Astrocyte (in vitro differentiated cells and primary cell): ENCODE results near the gene BBS9. TPM values are rescaled to one million over a fixed set of nuclear protein-coding genes. Genes with fewer than 3 reads are reported as not detected.
"Not testable (repeated sequence)": the region's sequence is repeated elsewhere in the genome, so short reads cannot be mapped to it uniquely, and the experiment has no call there.

Experiments
- DNase-seq: peaks from one replicate; pipeline ENCODE4 v3.0.0-alpha.2; 2010; ENCODE audit warnings: low read depth
- FAIRE-seq: peaks from 2 replicates; lab custom pipeline; 2011; peaks lifted over from hg19 to GRCh38; lab: Jason Lieb, UNC
- H2AFZ ChIP-seq: 2 replicates; pipeline ENCODE4 v1.6.0; 2012; ENCODE audit warnings: low read depth, low read length, inconsistent platforms
- H3K27ac ChIP-seq: 2 replicates; pipeline ENCODE4 v1.5.1; 2011; ENCODE audit warnings: low read depth, low read length, inconsistent platforms
- H3K27me3 ChIP-seq: 2 replicates; pipeline ENCODE4 v1.6.0; 2011; ENCODE audit warnings: low read length, inconsistent platforms; ENCODE audit not compliant: insufficient read depth
- H3K36me3 ChIP-seq: 2 replicates; pipeline ENCODE4 v1.5.1; 2011; ENCODE audit warnings: low read length, inconsistent platforms; ENCODE audit not compliant: insufficient read depth
- H3K4me1 ChIP-seq: 2 replicates; pipeline ENCODE4 v1.5.1; 2011; ENCODE audit warnings: low read length, inconsistent platforms; ENCODE audit not compliant: insufficient read depth
- H3K4me2 ChIP-seq: 2 replicates; pipeline ENCODE4 v1.6.0; 2012; ENCODE audit warnings: low read length, inconsistent platforms
- H3K4me3 ChIP-seq: 2 replicates; pipeline ENCODE4 v1.5.1; 2011; ENCODE audit warnings: low read depth, mild to moderate bottlenecking, low read length, inconsistent platforms; ENCODE audit not compliant: insufficient read depth
- H3K79me2 ChIP-seq: 2 replicates; pipeline ENCODE4 v1.6.0; 2012; ENCODE audit warnings: mild to moderate bottlenecking, low read length, inconsistent platforms; ENCODE audit not compliant: insufficient read depth
- H3K9ac ChIP-seq: 2 replicates; pipeline ENCODE4 v1.6.0; 2012; ENCODE audit warnings: mild to moderate bottlenecking, low read length, inconsistent platforms
- H3K9me3 ChIP-seq: 2 replicates; pipeline ENCODE4 v1.5.1; 2012; ENCODE audit warnings: low read depth, mild to moderate bottlenecking, low read length, inconsistent platforms; ENCODE audit not compliant: insufficient read depth
- H4K20me1 ChIP-seq: 2 replicates; pipeline ENCODE4 v1.6.0; 2012; ENCODE audit warnings: low read length, inconsistent platforms; ENCODE audit not compliant: insufficient read depth
- H3K27ac Mint-ChIP-seq: one replicate; pipeline ENCODE4 v1.8.0; 2021; ENCODE audit warnings: mild to moderate bottlenecking, mixed read lengths; ENCODE audit not compliant: unreplicated experiment
- H3K27me3 Mint-ChIP-seq: one replicate; pipeline ENCODE4 v1.8.0; 2021; ENCODE audit warnings: low read depth, mixed read lengths; ENCODE audit not compliant: unreplicated experiment
- H3K36me3 Mint-ChIP-seq: one replicate; pipeline ENCODE4 v1.8.0; 2021; ENCODE audit warnings: low read depth, mixed read lengths; ENCODE audit not compliant: unreplicated experiment
- H3K4me1 Mint-ChIP-seq: one replicate; pipeline ENCODE4 v1.8.0; 2021; ENCODE audit warnings: low read depth, mixed read lengths; ENCODE audit not compliant: unreplicated experiment
- H3K4me3 Mint-ChIP-seq: one replicate; pipeline ENCODE4 v1.8.0; 2021; ENCODE audit warnings: mild to moderate bottlenecking, moderate library complexity, mixed read lengths; ENCODE audit not compliant: unreplicated experiment
- H3K9me3 Mint-ChIP-seq: one replicate; pipeline ENCODE4 v1.8.0; 2021; ENCODE audit warnings: mild to moderate bottlenecking, mixed read lengths; ENCODE audit not compliant: unreplicated experiment
- CTCF ChIP-seq: IDR thresholded peaks from 2 replicates; pipeline ENCODE4 v1.5.1; 2011; ENCODE audit warnings: low read depth, mild to moderate bottlenecking, inconsistent platforms, low read length, moderate library complexity; ENCODE audit not compliant: insufficient read depth
- EZH2 ChIP-seq: IDR thresholded peaks from 2 replicates; pipeline ENCODE4 v1.6.1; 2012; ENCODE audit warnings: mild to moderate bottlenecking, low read length, inconsistent platforms; ENCODE audit not compliant: insufficient read depth
- total RNA-seq: library from RNA; stranded (reverse); gene quantifications from 2 replicates; pipeline ENCODE4 v1.2.1, GENCODE V29; 2021

BBS9 gene
- total RNA-seq, 1 donor from 2014 or later, result 25.1 TPM

DNA sequence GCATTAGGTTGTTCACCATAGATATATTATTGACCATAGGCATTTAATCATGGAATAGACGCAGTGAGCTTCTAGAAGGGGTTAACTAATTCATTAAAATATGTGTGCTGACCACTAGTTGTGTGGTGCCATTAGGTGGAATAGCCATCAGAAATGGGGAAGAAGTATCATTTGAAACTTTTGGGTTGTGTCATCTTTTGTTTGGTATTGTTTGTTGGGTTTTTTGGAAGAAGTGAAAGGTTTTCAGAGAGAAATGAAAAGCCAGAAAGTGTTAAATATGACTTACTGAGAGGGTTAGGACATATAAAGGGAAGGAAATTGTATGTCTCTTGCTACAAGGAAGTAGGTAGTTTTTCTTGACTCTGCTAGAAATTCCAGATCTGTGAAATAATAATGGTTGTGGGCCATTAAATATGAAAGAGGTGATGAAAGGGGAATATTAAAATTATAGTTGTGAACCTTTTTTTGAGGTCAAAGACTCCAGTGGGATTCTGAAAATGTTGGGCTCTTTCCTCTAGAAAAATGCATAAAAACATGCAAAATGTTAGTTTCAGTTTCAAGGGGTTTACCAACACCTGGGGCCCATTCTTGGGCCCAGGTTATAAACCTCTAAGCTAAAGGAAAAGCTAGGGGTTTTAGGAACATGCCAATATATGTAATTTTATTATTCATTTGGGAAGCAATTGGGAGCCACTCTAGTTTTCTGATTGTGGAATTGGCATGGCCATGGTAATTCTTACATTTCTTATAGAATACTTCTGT is 348.5 kb downstream of the BBS9 start:
- H3K27ac Mint-ChIP-seq, result no peak overlapping the region
- Histone ChIP-seq H2AFZ (no peak overlapping the region), H3K9ac (no peak overlapping the region), H3K27ac (no peak overlapping the region), H3K36me3 (no peaks in the 10 kb centered on the region), H3K9me3 (no peaks in the 10 kb centered on the region), H3K79me2 (no peaks in the 10 kb centered on the region), H3K4me1 (no peaks in the 10 kb centered on the region), H3K4me3 (no peak overlapping the region), H3K4me2 (no peak overlapping the region), H3K27me3 (no peaks in the 10 kb centered on the region), H4K20me1 (no peaks in the 10 kb centered on the region)
- H3K4me1 Mint-ChIP-seq, result no peaks in the 10 kb centered on the region
- H3K9me3 Mint-ChIP-seq, result peaks cover 3% of the 10 kb centered on the region
- no peak for TF ChIP-seq EZH2
- no peak for TF ChIP-seq CTCF
- peaks cover 5% of the 10 kb centered on the region for H3K36me3 Mint-ChIP-seq
- no peak overlapping the region for H3K4me3 Mint-ChIP-seq
- no peaks in the 10 kb centered on the region for H3K27me3 Mint-ChIP-seq
- no peak for DNase-seq
- no peak for FAIRE-seq

DNA sequence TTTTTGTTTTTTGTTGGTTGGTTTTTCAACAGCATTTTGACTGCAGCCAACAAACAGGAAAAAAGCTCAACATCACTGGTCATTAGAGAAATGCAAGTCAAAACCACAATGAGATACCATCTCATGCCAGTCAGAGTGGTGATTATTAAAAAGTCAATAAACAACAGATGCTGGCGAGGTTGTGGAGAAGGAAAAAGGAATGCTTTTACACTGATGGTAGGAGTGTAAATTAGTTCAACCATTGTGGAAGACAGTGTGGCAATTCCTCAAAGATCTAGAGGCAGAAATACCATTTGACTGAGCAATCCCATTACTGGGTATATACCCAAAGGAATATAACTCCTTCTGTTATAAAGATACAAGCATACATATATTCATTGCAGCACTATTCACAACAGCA is 355.1 kb downstream of the BBS9 start:
- not testable (repeated sequence) for H3K4me3 ChIP-seq, H4K20me1 ChIP-seq, H3K27me3 Mint-ChIP-seq, H3K4me1 ChIP-seq, DNase-seq, H3K9me3 ChIP-seq, H3K27ac ChIP-seq, H3K4me2 ChIP-seq, H3K36me3 ChIP-seq, H3K9ac ChIP-seq, H2AFZ ChIP-seq, FAIRE-seq, H3K79me2 ChIP-seq, H3K27me3 ChIP-seq, H3K4me1 Mint-ChIP-seq, H3K27ac Mint-ChIP-seq, H3K4me3 Mint-ChIP-seq, H3K36me3 Mint-ChIP-seq, H3K9me3 Mint-ChIP-seq

GRCh38 chr7:33485747-33486493 is 356.6 kb downstream of the BBS9 start:
- no peak for TF ChIP-seq CTCF
- no peak for TF ChIP-seq EZH2
- Histone ChIP-seq H3K9ac (no peak overlapping the region), H3K27ac (no peak overlapping the region), H3K27me3 (no peaks in the 10 kb centered on the region), H3K36me3 (no peaks in the 10 kb centered on the region), H2AFZ (no peak overlapping the region), H3K9me3 (no peaks in the 10 kb centered on the region), H3K79me2 (no peaks in the 10 kb centered on the region), H3K4me2 (no peak overlapping the region), H4K20me1 (no peaks in the 10 kb centered on the region), H3K4me1 (no peaks in the 10 kb centered on the region), H3K4me3 (no peak overlapping the region)
- no peak for FAIRE-seq
- no peaks in the 10 kb centered on the region for H3K27me3 Mint-ChIP-seq
- no peak overlapping the region for H3K27ac Mint-ChIP-seq
- H3K9me3 Mint-ChIP-seq, result peaks cover 1% of the 10 kb centered on the region
- H3K4me3 Mint-ChIP-seq, result no peak overlapping the region
- no peaks in the 10 kb centered on the region for H3K4me1 Mint-ChIP-seq
- H3K36me3 Mint-ChIP-seq, result peaks cover 2% of the 10 kb centered on the region
- peak; percentile 37 for DNase-seq
